H1 (cell line): Measurements from ENCODE around the gene COX7B2. TPM values are rescaled to one million over a fixed set of nuclear protein-coding genes. Genes with fewer than 3 reads are reported as not detected.

Experiments used
- CTCF ChIA-PET: fragments of 300-600 bp; sonication (Branson Sonifier 250); formaldehyde crosslinking; loops from one replicate; lab custom pipeline; 2021; ENCODE audit not compliant: partially characterized antibody; lab: Charles Lee
- POLR2A ChIA-PET: fragments of 300-600 bp; sonication (Branson Sonifier 250); formaldehyde crosslinking; loops from one replicate; lab custom pipeline; 2021; ENCODE audit warnings: inconsistent platforms; ENCODE audit not compliant: partially characterized antibody; lab: Charles Lee
- DNase-seq, 2 experiments: peaks; one replicate each; pipeline versions ENCODE4 v3.0.0 to v3.0.0-alpha.2; 2010 to 2022; ENCODE audit warnings: low spot score in 2 of 2, low read depth in 1 of 2, mixed read lengths in 1 of 2
- FAIRE-seq: peaks from 2 replicates; lab custom pipeline; 2011; peaks lifted over from hg19 to GRCh38; lab: Jason Lieb, UNC
- H2AFZ ChIP-seq: 2 replicates; pipeline ENCODE4 v1.8.1; 2012; ENCODE audit warnings: low read length, inconsistent platforms
- H2AK5ac ChIP-seq: 2 replicates; pipeline ENCODE4 v1.6.1; 2013; ENCODE audit warnings: low read depth, low read length
- H2BK120ac ChIP-seq: replicated peaks from 2 replicates; pipeline ENCODE3; 2013; ENCODE audit warnings: low read depth, low read length, inconsistent platforms
- H2BK12ac ChIP-seq: 2 replicates; pipeline ENCODE4 v1.6.1; 2013; ENCODE audit warnings: low read depth, low read length
- H2BK15ac ChIP-seq: 2 replicates; pipeline ENCODE4 v1.6.1; 2013; ENCODE audit warnings: low read length
- H2BK20ac ChIP-seq: 2 replicates; pipeline ENCODE4 v1.6.1; 2013; ENCODE audit warnings: low read length
- H2BK5ac ChIP-seq: 2 replicates; pipeline ENCODE4 v1.6.1; 2013; ENCODE audit warnings: low read depth, low read length
- H3K14ac ChIP-seq: 2 replicates; pipeline ENCODE4 v1.6.1; 2013; ENCODE audit warnings: inconsistent platforms; ENCODE audit not compliant: insufficient read length
- H3K18ac ChIP-seq: 2 replicates; pipeline ENCODE4 v1.6.1; 2013; ENCODE audit warnings: low read length; ENCODE audit errors: extremely low read depth
- H3K23ac ChIP-seq: 2 replicates; pipeline ENCODE4 v1.6.1; 2013; ENCODE audit warnings: inconsistent platforms; ENCODE audit not compliant: insufficient read length
- H3K23me2 ChIP-seq: 2 replicates; pipeline ENCODE4 v1.6.1; 2013; ENCODE audit warnings: low read depth, low read length
- H3K27ac ChIP-seq: 2 replicates; pipeline ENCODE4 v1.6.1; 2011; ENCODE audit warnings: low read depth, low read length, inconsistent platforms
- H3K27me3 ChIP-seq, 4 experiments: replicated peaks in 1 of 4; 1 replicate in 1 of 4; 2 replicates in 3 of 4; pipeline versions ENCODE4 v1.6.1 to v1.8.1; 2011 to 2013; ENCODE audit warnings: low read length in 3 of 4, mild to moderate bottlenecking in 3 of 4, inconsistent platforms in 2 of 4, mixed read lengths in 2 of 4, moderate library complexity in 1 of 4; ENCODE audit not compliant: control insufficient read depth in 3 of 4, insufficient read depth in 3 of 4; ENCODE audit errors: extremely low read depth in 1 of 4
- H3K36me3 ChIP-seq, 4 experiments: 2 replicates each; pipeline versions ENCODE4 v1.6.1 to v1.8.1; 2011 to 2013; ENCODE audit warnings: mild to moderate bottlenecking in 4 of 4, low read length in 3 of 4, moderate library complexity in 2 of 4, control low read depth in 1 of 4, inconsistent platforms in 1 of 4; ENCODE audit not compliant: insufficient read depth in 4 of 4, control insufficient read depth in 2 of 4
- H3K4ac ChIP-seq: replicated peaks from 2 replicates; pipeline ENCODE3; 2013; ENCODE audit warnings: low read length, low read depth, mixed read lengths, inconsistent platforms; ENCODE audit not compliant: insufficient read length
- H3K4me1 ChIP-seq, 4 experiments: replicated peaks in 1 of 4; 1 replicate in 1 of 4; 2 replicates in 3 of 4; pipeline versions ENCODE4 v1.6.1 to v1.8.1; 2011 to 2013; ENCODE audit warnings: low read length in 3 of 4, inconsistent platforms in 2 of 4, mixed read lengths in 1 of 4; ENCODE audit not compliant: insufficient read depth in 4 of 4, control insufficient read depth in 3 of 4
- H3K4me2 ChIP-seq, 2 experiments: 2 replicates each; pipeline versions ENCODE4 v1.6.1 to v1.8.1; 2011 to 2013; ENCODE audit warnings: low read depth in 2 of 2, low read length in 2 of 2, control low read depth in 1 of 2, inconsistent platforms in 1 of 2, mild to moderate bottlenecking in 1 of 2; ENCODE audit not compliant: insufficient read depth in 1 of 2
- H3K4me3 ChIP-seq, 4 experiments: fragments of 200-600, 300-600 bp in 1 of 4; sonication (generic), shearing (Covaris generic), sonication (Bioruptor Twin) in 1 of 4; 2 replicates each; pipeline versions ENCODE4 v1.5.1 to v1.8.1; 2011 to 2016; ENCODE audit warnings: low read length in 4 of 4, low read depth in 3 of 4, control low read depth in 2 of 4, inconsistent platforms in 2 of 4, mild to moderate bottlenecking in 2 of 4, mixed read lengths in 1 of 4, moderate library complexity in 1 of 4; ENCODE audit not compliant: insufficient read depth in 2 of 4; ENCODE audit errors: extremely low read depth in 1 of 4
- H3K56ac ChIP-seq: replicated peaks from 2 replicates; pipeline ENCODE3; 2013; ENCODE audit warnings: low read depth, mild to moderate bottlenecking, mixed read lengths, low read length, inconsistent platforms; ENCODE audit not compliant: insufficient read length
- H3K79me1 ChIP-seq: 2 replicates; pipeline ENCODE4 v1.6.1; 2013; ENCODE audit warnings: low read depth, low read length, control low read depth
- H3K79me2 ChIP-seq, 2 experiments: 2 replicates each; pipeline versions ENCODE4 v1.6.1 to v1.8.1; 2012 to 2013; ENCODE audit warnings: low read length in 2 of 2, mild to moderate bottlenecking in 2 of 2, inconsistent platforms in 1 of 2; ENCODE audit not compliant: insufficient read depth in 2 of 2, control insufficient read depth in 1 of 2
- H3K9ac ChIP-seq, 4 experiments: replicated peaks in 1 of 4; 1 replicate in 1 of 4; 2 replicates in 3 of 4; pipeline versions ENCODE4 v1.6.1 to v1.8.1; 2011 to 2013; ENCODE audit warnings: low read depth in 3 of 4, low read length in 3 of 4, control low read depth in 2 of 4, mild to moderate bottlenecking in 2 of 4, moderate library complexity in 2 of 4, inconsistent platforms in 1 of 4; ENCODE audit errors: extremely low read depth in 1 of 4
- H3K9me3 ChIP-seq, 2 experiments: 2 replicates each; pipeline versions ENCODE4 v1.6.1 to v1.8.1; 2012 to 2013; ENCODE audit warnings: mild to moderate bottlenecking in 2 of 2, moderate library complexity in 2 of 2, control low read depth in 1 of 2, inconsistent platforms in 1 of 2, low read depth in 1 of 2, low read length in 1 of 2, mixed read lengths in 1 of 2; ENCODE audit not compliant: insufficient read depth in 2 of 2
- H4K20me1 ChIP-seq, 2 experiments: replicated peaks in 1 of 2; 2 replicates each; pipeline versions ENCODE3 to v1.8.1; 2011 to 2013; ENCODE audit warnings: inconsistent platforms in 2 of 2, low read length in 2 of 2, mild to moderate bottlenecking in 1 of 2; ENCODE audit not compliant: insufficient read depth in 2 of 2, control insufficient read depth in 1 of 2
- H4K5ac ChIP-seq: 2 replicates; pipeline ENCODE4 v1.6.1; 2013; ENCODE audit warnings: low read length, low read depth, mixed read lengths, inconsistent platforms; ENCODE audit not compliant: insufficient read length
- H4K8ac ChIP-seq: 2 replicates; pipeline ENCODE4 v1.8.0; 2013; ENCODE audit warnings: mild to moderate bottlenecking, moderate library complexity, low read length, inconsistent platforms; ENCODE audit not compliant: insufficient read depth; ENCODE audit errors: extremely low read depth
- H4K91ac ChIP-seq: replicated peaks from 2 replicates; pipeline ENCODE3; 2013; ENCODE audit warnings: low read length, mixed read lengths, inconsistent platforms; ENCODE audit not compliant: insufficient read length
- CTBP2 ChIP-seq: IDR thresholded peaks from 2 replicates; pipeline ENCODE4 v1.7.0; 2011; ENCODE audit warnings: borderline replicate concordance, mild to moderate bottlenecking, moderate library complexity, mixed read lengths, low read length; ENCODE audit not compliant: insufficient read depth, insufficient read length
- CTCF ChIP-seq, 3 experiments: IDR thresholded peaks; 1 replicate in 2 of 3; 2 replicates in 1 of 3; pipeline versions ENCODE4 v1.5.1 to v1.6.1; 2011; ENCODE audit warnings: low read length in 3 of 3, mild to moderate bottlenecking in 3 of 3, inconsistent platforms in 2 of 3, low read depth in 1 of 3, moderate library complexity in 1 of 3; ENCODE audit not compliant: insufficient read depth in 1 of 3; ENCODE audit errors: control extremely low read depth in 1 of 3
- KDM4A ChIP-seq: IDR thresholded peaks from one replicate; pipeline ENCODE4 v1.7.1; 2012; ENCODE audit warnings: low read depth, mild to moderate bottlenecking, moderate library complexity, low read length, inconsistent platforms; ENCODE audit not compliant: severe bottlenecking
- POLR2A ChIP-seq, 2 experiments: IDR thresholded peaks; 1 replicate in 1 of 2; 2 replicates in 1 of 2; pipeline ENCODE4 v1.6.1; 2011; ENCODE audit warnings: low read depth in 2 of 2, low read length in 2 of 2, mild to moderate bottlenecking in 2 of 2; ENCODE audit errors: control extremely low read depth in 1 of 2
- SAP30 ChIP-seq: fragments of 300-600 bp; sonication (generic); IDR thresholded peaks from 2 replicates; pipeline ENCODE4 v1.7.1; 2012; ENCODE audit warnings: low read length, moderate library complexity, mild to moderate bottlenecking, inconsistent platforms; ENCODE audit not compliant: insufficient read depth, insufficient replicate concordance
- SIN3A ChIP-seq, 2 experiments: IDR thresholded peaks in 1 of 2; conservative IDR thresholded peaks in 1 of 2; 2 replicates each; pipeline ENCODE4 v1.6.1; 2011 to 2012; ENCODE audit warnings: low read length in 2 of 2, improper control_type of control experiment in 1 of 2, low read depth in 1 of 2, mild to moderate bottlenecking in 1 of 2
- TAF7 ChIP-seq: optimal IDR thresholded peaks from 2 replicates; pipeline ENCODE3; 2011; ENCODE audit warnings: low read depth, mild to moderate bottlenecking, inconsistent platforms, low read length, moderate library complexity, borderline replicate concordance
- WGBS, 2 experiments: shearing (Covaris generic) in 1 of 2; methylation state at CpG; one replicate each; pipeline versions ENCODE4 v1.1.6 to v1.1.7; 2013 to 2015; ENCODE audit warnings: low lambda C conversion rate in 2 of 2, mixed read lengths in 2 of 2, inconsistent platforms in 1 of 2, low coverage in 1 of 2, missing lambda C conversion rate in 1 of 2; ENCODE audit not compliant: insufficient replicate concordance in 2 of 2, insufficient coverage in 1 of 2, insufficient read length in 1 of 2; ENCODE audit errors: extremely low coverage in 1 of 2, missing lambda C conversion rate in 1 of 2; 5-methylcytosine and 5-hydroxymethylcytosine counted together
- polyA plus RNA-seq, 7 experiments: library from polyadenylated mRNA; depleted of rRNA in 3 of 7; stranded (reverse) in 5 of 7; unstranded in 2 of 7; fragments of >200 nt in 5 of 7; fragments of 200-250 nt in 2 of 7; gene quantifications; 1 replicate in 5 of 7; 2 replicates in 1 of 7; 4 replicates in 1 of 7; pipeline versions ENCODE4 v1.2.1 to v1.2.3, GENCODE V29; 2011 to 2013; ENCODE audit warnings: missing spikeins in 2 of 7, mixed read lengths in 2 of 7
- total RNA-seq: library from RNA; stranded (reverse); fragmentation: NEBNext Ultra II Directional; extraction: Animal tissue kit (Norgen Biotek cat#: 25700); gene quantifications from 2 replicates; pipeline ENCODE4 v1.2.1, GENCODE V29; 2021

Gene COX7B2
- total and polyA plus RNA-seq, 2 of the 8 experiments (the other 6 are each of a cell fraction or from before 2014, with no cell fraction given) = not detected

DNA sequence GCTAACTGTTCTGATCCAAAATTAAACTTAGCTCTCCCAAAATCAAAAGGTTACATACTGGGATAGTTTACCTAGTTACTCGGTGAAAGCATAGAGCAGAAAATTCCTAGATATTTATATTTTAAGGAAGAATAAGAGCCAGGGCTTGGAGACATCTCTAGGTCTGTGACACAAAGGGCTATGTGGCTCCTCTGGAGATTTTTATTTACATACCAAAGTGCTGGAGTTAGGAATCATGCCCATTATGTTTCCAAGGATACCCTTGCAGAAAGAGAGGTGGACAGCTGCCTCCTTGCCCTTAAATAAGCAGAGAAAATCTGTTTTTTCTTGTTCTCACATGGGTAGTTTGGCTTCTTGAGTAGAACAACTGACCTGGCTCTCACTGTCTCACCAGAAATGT lies 9.0 kb downstream of the COX7B2 start:
- Histone ChIP-seq H3K79me1 (no peaks in the 10 kb centered on the region), H3K9me3 (no peaks in the 10 kb centered on the region), H3K79me2 (no peaks in the 10 kb centered on the region), H4K5ac (no peak overlapping the region), H3K23ac (no peak overlapping the region), H3K14ac (no peak overlapping the region), H4K91ac (no peak overlapping the region), H3K27me3 (no peaks in the 10 kb centered on the region), H3K23me2 (no peaks in the 10 kb centered on the region), H3K4ac (no peak overlapping the region), H4K20me1 (no peaks in the 10 kb centered on the region), H3K4me1 (no peaks in the 10 kb centered on the region), H3K4me3 (no peak overlapping the region), H2BK20ac (no peak overlapping the region), H4K8ac (no peak overlapping the region), H2BK12ac (no peak overlapping the region), H2BK15ac (no peak overlapping the region), H2AK5ac (no peak overlapping the region), H3K9ac (no peak overlapping the region), H3K56ac (no peak overlapping the region), H3K18ac (no peak overlapping the region), H3K27ac (no peak overlapping the region), H2AFZ (no peak overlapping the region), H2BK120ac (no peak overlapping the region), H3K4me2 (no peak overlapping the region), H3K36me3 (no peaks in the 10 kb centered on the region), H2BK5ac (no peak overlapping the region)
- DNase-seq (no peak), FAIRE-seq (no peak)
- TF ChIP-seq POLR2A (IDR thresholded peaks at IDR 0.05; ENCODE audit: control extremely low read depth in 1 of 2, low read depth in 2 of 2, low read length in 2 of 2) (no peak), SAP30 (no peak), SIN3A (conservative IDR thresholded peaks at IDR 0.05 in 1 of 2, IDR thresholded peaks at IDR 0.05 in 1 of 2; ENCODE audit: low read depth in 1 of 2, low read length in 2 of 2) (no peak), TAF7 (no peak), CTCF (IDR thresholded peaks at IDR 0.05; ENCODE audit: control extremely low read depth in 1 of 3, insufficient read depth in 1 of 3, low read depth in 1 of 3, low read length in 3 of 3) (no peak), KDM4A (no peak), CTBP2 (no peak)
- WGBS, 2 experiments = 96% methylated on average over 1 of the region's 1 CpG; no CpG with 5 or more reads in 1 of the 2 experiments
- ChIA-PET CTCF (interaction anchor here (0.6 to 2.3 kb wide), 3 partner anchors 10 to 483 kb away, joined by 3 to 6 read pairs (median 6); no protein-coding TSS in a partner anchor), POLR2A (no interaction called here)
